A673 (cell line): ENCODE measurements around the gene TSKU. TPM values are rescaled to one million over a fixed set of nuclear protein-coding genes. Genes with fewer than 3 reads are reported as not detected.
"Not testable (repeated sequence)": the region's sequence is repeated elsewhere in the genome, so short reads cannot be mapped to it uniquely, and the experiment has no call there.

Source experiments
- BruUV-seq: library from RNA; stranded (reverse); fragments of 400-500 nt; replicated peaks from 2 replicates; lab custom pipeline; 2021; lab: Mats Ljungman, UMichigan
- CTCF ChIA-PET: fragments of 300-600 bp; sonication (Branson Sonifier 250); formaldehyde crosslinking; loops from one replicate; lab custom pipeline; 2022; ENCODE audit warnings: antibody characterized with exemption; lab: Charles Lee
- POLR2A ChIA-PET: fragments of 300-600 bp; sonication (Branson Sonifier 250); formaldehyde crosslinking; loops from one replicate; lab custom pipeline; 2022; ENCODE audit warnings: antibody characterized with exemption; ENCODE audit not compliant: low non-redundant PET; lab: Charles Lee
- DNase-seq: peaks from one replicate; pipeline ENCODE4 v3.0.0-alpha.2; 2015; ENCODE audit warnings: low spot score
- H3K27ac ChIP-seq: fragments of 200-600 bp; sonication (generic); 2 replicates; pipeline ENCODE4 v1.5.1; 2016; ENCODE audit warnings: mixed run types, low read depth, mild to moderate bottlenecking, mixed read lengths, antibody characterized with exemption, low read length; ENCODE audit not compliant: poor library complexity, severe bottlenecking
- H3K27me3 ChIP-seq: fragments of 200-600 bp; sonication (generic); replicated peaks from 2 replicates; pipeline ENCODE4 v1.6.1; 2017; ENCODE audit warnings: mixed run types, low read depth, mild to moderate bottlenecking, mixed read lengths, antibody characterized with exemption, low read length; ENCODE audit not compliant: insufficient read depth, poor library complexity
- H3K36me3 ChIP-seq: fragments of 200-600 bp; sonication (generic); 2 replicates; pipeline ENCODE4 v1.6.1; 2016; ENCODE audit warnings: mixed run types, mild to moderate bottlenecking, mixed read lengths, antibody characterized with exemption, low read length; ENCODE audit not compliant: insufficient read depth, poor library complexity, severe bottlenecking
- H3K4me1 ChIP-seq: fragments of 200-600 bp; sonication (generic); 2 replicates; pipeline ENCODE4 v1.6.1; 2017; ENCODE audit warnings: mixed run types, mild to moderate bottlenecking, mixed read lengths, antibody characterized with exemption, low read length; ENCODE audit not compliant: insufficient read depth, poor library complexity, severe bottlenecking
- H3K4me3 ChIP-seq: fragments of 200-600 bp; sonication (generic); 2 replicates; pipeline ENCODE4 v1.5.1; 2016; ENCODE audit warnings: low read depth, mixed run types, mild to moderate bottlenecking, mixed read lengths, low read length; ENCODE audit not compliant: poor library complexity, severe bottlenecking
- H3K9me3 ChIP-seq: fragments of 200-600 bp; sonication (generic); 2 replicates; pipeline ENCODE4 v1.6.1; 2016; ENCODE audit warnings: mixed run types, low read depth, mild to moderate bottlenecking, mixed read lengths, antibody characterized with exemption, low read length; ENCODE audit not compliant: poor library complexity, severe bottlenecking
- EZH2 ChIP-seq: fragments of 200-600 bp; sonication (generic); IDR thresholded peaks from 2 replicates; pipeline ENCODE4 v1.6.1; 2017; ENCODE audit warnings: borderline replicate concordance, low read depth, mild to moderate bottlenecking, mixed read lengths, antibody characterized with exemption, low read length; ENCODE audit not compliant: poor library complexity, severe bottlenecking
- intact Hi-C: fragments of 100-400 bp; cut with micrococcal nuclease; formaldehyde crosslinking; loops from one replicate; pipeline ENCODE4 v1.10.0; 2022; ENCODE audit not compliant: unreplicated experiment
- total RNA-seq: library from RNA; stranded (reverse); gene quantifications from 2 replicates; pipeline ENCODE4 v1.2.3, GENCODE V29; 2021
- TF ChIP-seq, protein P1 (sequence below): fragments of 300-800, 200-600 bp; sonication (generic); conservative IDR thresholded peaks from 2 replicates; pipeline ENCODE4 v1.5.1; 2017; ENCODE audit warnings: low read depth, mild to moderate bottlenecking, antibody characterized with exemption, low read length, moderate library complexity, mixed read lengths

TSKU gene
- total RNA-seq, 1 experiment from 2014 or later: 25.3 TPM

GRCh38 chr11:76788661-76789442 is 5.7 kb downstream of the TSKU start:
- no peak overlapping the region for H3K4me3 ChIP-seq
- CTCF ChIA-PET: no interaction called here
- H3K27me3 ChIP-seq: no peaks in the 10 kb centered on the region
- peaks cover 10% of the 10 kb centered on the region for H3K9me3 ChIP-seq
- peaks cover 32% of the 10 kb centered on the region for H3K4me1 ChIP-seq
- intact Hi-C loops: no loop called here
- TF ChIP-seq EZH2: no peak
- TF ChIP-seq, protein P1, sequence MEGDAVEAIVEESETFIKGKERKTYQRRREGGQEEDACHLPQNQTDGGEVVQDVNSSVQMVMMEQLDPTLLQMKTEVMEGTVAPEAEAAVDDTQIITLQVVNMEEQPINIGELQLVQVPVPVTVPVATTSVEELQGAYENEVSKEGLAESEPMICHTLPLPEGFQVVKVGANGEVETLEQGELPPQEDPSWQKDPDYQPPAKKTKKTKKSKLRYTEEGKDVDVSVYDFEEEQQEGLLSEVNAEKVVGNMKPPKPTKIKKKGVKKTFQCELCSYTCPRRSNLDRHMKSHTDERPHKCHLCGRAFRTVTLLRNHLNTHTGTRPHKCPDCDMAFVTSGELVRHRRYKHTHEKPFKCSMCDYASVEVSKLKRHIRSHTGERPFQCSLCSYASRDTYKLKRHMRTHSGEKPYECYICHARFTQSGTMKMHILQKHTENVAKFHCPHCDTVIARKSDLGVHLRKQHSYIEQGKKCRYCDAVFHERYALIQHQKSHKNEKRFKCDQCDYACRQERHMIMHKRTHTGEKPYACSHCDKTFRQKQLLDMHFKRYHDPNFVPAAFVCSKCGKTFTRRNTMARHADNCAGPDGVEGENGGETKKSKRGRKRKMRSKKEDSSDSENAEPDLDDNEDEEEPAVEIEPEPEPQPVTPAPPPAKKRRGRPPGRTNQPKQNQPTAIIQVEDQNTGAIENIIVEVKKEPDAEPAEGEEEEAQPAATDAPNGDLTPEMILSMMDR: no peak
- POLR2A ChIA-PET: no interaction called here
- no peak overlapping the region for H3K27ac ChIP-seq
- no peak for DNase-seq
- H3K36me3 ChIP-seq: no peaks in the 10 kb centered on the region
- BruUV-seq: no TSS peak

GRCh38 chr11:76789443-76789719 is 6.2 kb downstream of the TSKU start:
- intact Hi-C loops: no loop called here
- H3K4me3 ChIP-seq: no peak overlapping the region
- no peak overlapping the region for H3K27ac ChIP-seq
- CTCF ChIA-PET: no interaction called here
- POLR2A ChIA-PET: no interaction called here
- BruUV-seq: no TSS peak
- TF ChIP-seq EZH2: no peak
- TF ChIP-seq, protein P1: no peak
- H3K27me3 ChIP-seq: no peaks in the 10 kb centered on the region
- no peak for DNase-seq
- peaks cover 36% of the 10 kb centered on the region for H3K4me1 ChIP-seq
- H3K9me3 ChIP-seq: peaks cover 10% of the 10 kb centered on the region
- no peaks in the 10 kb centered on the region for H3K36me3 ChIP-seq

DNA sequence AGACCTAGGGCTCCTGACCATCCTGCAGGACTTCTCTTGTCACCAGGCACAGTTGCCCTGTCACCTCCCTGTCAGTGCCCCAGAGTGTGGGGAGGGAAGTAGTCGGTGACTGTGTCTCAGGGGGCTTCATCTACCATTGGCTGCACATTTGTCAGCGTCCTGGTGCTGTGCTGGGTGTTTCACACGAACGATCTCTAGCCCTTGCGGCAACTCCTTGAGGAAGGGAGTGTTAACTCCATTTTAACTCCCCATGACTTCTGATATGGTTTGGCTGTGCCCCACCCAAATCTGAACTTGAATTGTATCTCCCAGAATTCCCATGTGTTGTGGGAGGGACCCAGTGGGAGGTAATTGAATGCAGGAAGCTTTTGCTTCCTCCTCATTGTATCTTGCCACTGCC is 7.1 kb downstream of the TSKU start:
- no peak overlapping the region for H3K27ac ChIP-seq
- ChIA-PET CTCF (no interaction called here), POLR2A (no interaction called here)
- H3K27me3 ChIP-seq: no peaks in the 10 kb centered on the region
- peaks cover 10% of the 10 kb centered on the region for H3K9me3 ChIP-seq
- no peak overlapping the region for H3K4me3 ChIP-seq
- peaks cover 30% of the 10 kb centered on the region for H3K4me1 ChIP-seq
- H3K36me3 ChIP-seq: no peaks in the 10 kb centered on the region
- DNase-seq: no peak
- intact Hi-C loops: no loop called here
- TF ChIP-seq, protein P1: no peak
- no peak for TF ChIP-seq EZH2
- no TSS peak for BruUV-seq

DNA sequence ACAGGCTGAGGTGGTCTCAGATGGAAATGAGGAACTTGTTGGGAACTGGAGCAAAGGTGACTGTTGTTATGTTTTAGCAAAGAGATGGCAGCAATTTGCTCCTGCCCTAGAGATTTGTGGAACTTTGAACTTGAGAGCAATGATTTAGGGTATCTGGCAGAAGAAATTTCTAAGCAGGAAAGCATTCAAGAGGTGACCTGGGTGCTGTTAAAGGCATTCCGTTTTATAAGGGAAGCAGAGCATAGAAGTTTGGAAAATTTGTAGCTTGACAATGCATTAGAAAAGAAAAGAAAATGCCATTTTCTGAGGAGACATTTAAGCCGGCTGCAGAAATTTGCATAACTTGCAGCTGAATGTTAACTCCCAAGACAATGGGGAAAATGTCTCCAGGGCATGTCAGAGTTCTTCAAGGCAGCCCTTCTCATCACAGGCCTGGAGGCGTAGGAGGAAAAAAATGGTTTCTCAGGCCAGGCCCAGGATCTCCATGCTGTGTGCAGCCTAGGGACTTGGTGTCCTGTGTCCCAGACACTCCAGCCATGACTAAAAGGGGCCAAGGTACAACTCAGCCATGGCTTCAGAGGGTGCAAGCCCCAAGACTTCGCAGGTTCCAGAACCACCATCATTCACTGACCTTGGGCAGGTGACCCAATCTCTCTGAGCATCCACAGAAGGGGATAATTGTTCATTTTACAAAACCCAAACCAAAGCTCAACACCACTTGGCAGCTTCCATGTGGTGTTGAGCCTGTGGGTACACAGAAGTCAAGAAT is 8.0 kb downstream of the TSKU start:
- BruUV-seq, intact Hi-C loops, DNase-seq, POLR2A ChIA-PET, H3K4me3 ChIP-seq, H3K27me3 ChIP-seq, H3K27ac ChIP-seq, H3K36me3 ChIP-seq, CTCF ChIA-PET, H3K9me3 ChIP-seq: not testable (repeated sequence)
- peaks cover 21% of the 10 kb centered on the region for H3K4me1 ChIP-seq
